PFSK-1 (cell line): ENCODE results near the gene ELAVL2.

Experiments
- FOXP2 ChIP-seq: optimal IDR thresholded peaks from 2 replicates; pipeline ENCODE3; 2011; ENCODE audit warnings: borderline replicate concordance, control low read depth, inconsistent platforms; ENCODE audit not compliant: insufficient read depth; ENCODE audit errors: extremely low read length, extremely low read depth
- POLR2AphosphoS5 ChIP-seq: IDR thresholded peaks from 2 replicates; pipeline ENCODE4 v1.6.1; 2012; ENCODE audit warnings: low read depth, mild to moderate bottlenecking, control low read depth, low read length, moderate library complexity
- SIN3A ChIP-seq: IDR thresholded peaks from 2 replicates; pipeline ENCODE4 v1.6.1; 2012; ENCODE audit warnings: mild to moderate bottlenecking, low read length, moderate library complexity, borderline replicate concordance; ENCODE audit not compliant: insufficient read depth
- TAF1 ChIP-seq: IDR thresholded peaks from 2 replicates; pipeline ENCODE4 v1.6.1; 2012; ENCODE audit warnings: low read length, control low read depth, borderline replicate concordance; ENCODE audit not compliant: insufficient read depth
- TF ChIP-seq, protein P1 (sequence below), 2 experiments: IDR thresholded peaks; 2 replicates each; pipeline versions ENCODE4 v1.6.1 to v1.8.0; 2011 to 2012; ENCODE audit warnings: low read depth in 2 of 2, low read length in 2 of 2, control low read depth in 1 of 2, inconsistent platforms in 1 of 2, mild to moderate bottlenecking in 1 of 2, moderate library complexity in 1 of 2; ENCODE audit not compliant: insufficient read depth in 1 of 2

Gene ELAVL2

GRCh38 chr9:23731353-23731752, 94.7 kb downstream of the ELAVL2 start:
- no peak for TF ChIP-seq FOXP2
- no peak for TF ChIP-seq TAF1
- no peak for TF ChIP-seq POLR2AphosphoS5
- no peak for TF ChIP-seq SIN3A
- TF ChIP-seq, protein P1, sequence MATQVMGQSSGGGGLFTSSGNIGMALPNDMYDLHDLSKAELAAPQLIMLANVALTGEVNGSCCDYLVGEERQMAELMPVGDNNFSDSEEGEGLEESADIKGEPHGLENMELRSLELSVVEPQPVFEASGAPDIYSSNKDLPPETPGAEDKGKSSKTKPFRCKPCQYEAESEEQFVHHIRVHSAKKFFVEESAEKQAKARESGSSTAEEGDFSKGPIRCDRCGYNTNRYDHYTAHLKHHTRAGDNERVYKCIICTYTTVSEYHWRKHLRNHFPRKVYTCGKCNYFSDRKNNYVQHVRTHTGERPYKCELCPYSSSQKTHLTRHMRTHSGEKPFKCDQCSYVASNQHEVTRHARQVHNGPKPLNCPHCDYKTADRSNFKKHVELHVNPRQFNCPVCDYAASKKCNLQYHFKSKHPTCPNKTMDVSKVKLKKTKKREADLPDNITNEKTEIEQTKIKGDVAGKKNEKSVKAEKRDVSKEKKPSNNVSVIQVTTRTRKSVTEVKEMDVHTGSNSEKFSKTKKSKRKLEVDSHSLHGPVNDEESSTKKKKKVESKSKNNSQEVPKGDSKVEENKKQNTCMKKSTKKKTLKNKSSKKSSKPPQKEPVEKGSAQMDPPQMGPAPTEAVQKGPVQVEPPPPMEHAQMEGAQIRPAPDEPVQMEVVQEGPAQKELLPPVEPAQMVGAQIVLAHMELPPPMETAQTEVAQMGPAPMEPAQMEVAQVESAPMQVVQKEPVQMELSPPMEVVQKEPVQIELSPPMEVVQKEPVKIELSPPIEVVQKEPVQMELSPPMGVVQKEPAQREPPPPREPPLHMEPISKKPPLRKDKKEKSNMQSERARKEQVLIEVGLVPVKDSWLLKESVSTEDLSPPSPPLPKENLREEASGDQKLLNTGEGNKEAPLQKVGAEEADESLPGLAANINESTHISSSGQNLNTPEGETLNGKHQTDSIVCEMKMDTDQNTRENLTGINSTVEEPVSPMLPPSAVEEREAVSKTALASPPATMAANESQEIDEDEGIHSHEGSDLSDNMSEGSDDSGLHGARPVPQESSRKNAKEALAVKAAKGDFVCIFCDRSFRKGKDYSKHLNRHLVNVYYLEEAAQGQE (IDR thresholded peaks at IDR 0.05; ENCODE audit: insufficient read depth in 1 of 2, low read depth in 2 of 2, low read length in 2 of 2): no peak

- TF ChIP-seq POLR2AphosphoS5 (no peak), FOXP2 (no peak), TAF1 (no peak), SIN3A (no peak)
- TF ChIP-seq, protein P1 (IDR thresholded peaks at IDR 0.05; ENCODE audit: insufficient read depth in 1 of 2, low read depth in 2 of 2, low read length in 2 of 2): no peak
These were observed 95.7 kb downstream of the ELAVL2 start for GRCh38 chr9:23730364-23730763.

- TF ChIP-seq, protein P1 (IDR thresholded peaks at IDR 0.05; ENCODE audit: insufficient read depth in 1 of 2, low read depth in 2 of 2, low read length in 2 of 2): no peak
- no peak for TF ChIP-seq TAF1
- TF ChIP-seq FOXP2: no peak
- no peak for TF ChIP-seq POLR2AphosphoS5
- no peak for TF ChIP-seq SIN3A
These were observed 97.3 kb downstream of the ELAVL2 start for GRCh38 chr9:23728736-23729135.

- TF ChIP-seq FOXP2 (no peak), SIN3A (no peak), TAF1 (no peak), POLR2AphosphoS5 (no peak)
- TF ChIP-seq, protein P1 (IDR thresholded peaks at IDR 0.05; ENCODE audit: insufficient read depth in 1 of 2, low read depth in 2 of 2, low read length in 2 of 2): no peak
These were observed 100.6 kb downstream of the ELAVL2 start for GRCh38 chr9:23725279-23725946.

DNA sequence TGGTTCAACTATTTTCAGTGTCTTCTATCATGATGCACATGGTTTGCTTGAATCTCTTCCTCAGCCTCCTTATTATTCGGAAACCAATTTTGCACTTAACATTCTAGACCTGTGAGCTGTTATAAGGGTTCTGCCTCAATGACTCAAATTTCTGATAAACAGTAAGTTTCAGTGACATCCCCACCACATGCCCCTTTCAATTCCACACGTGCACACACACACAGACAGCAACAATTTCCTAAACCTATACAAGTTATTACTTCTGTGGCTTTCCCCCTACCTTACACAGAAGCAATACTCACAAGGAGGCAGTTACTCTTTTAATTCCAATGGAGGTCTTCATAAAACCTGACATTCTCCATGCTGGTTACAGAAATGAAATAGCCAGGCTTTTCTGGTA, 102.4 kb downstream of the ELAVL2 start:
- TF ChIP-seq SIN3A (no peak), POLR2AphosphoS5 (no peak), FOXP2 (no peak), TAF1 (no peak)
- TF ChIP-seq, protein P1 (IDR thresholded peaks at IDR 0.05; ENCODE audit: insufficient read depth in 1 of 2, low read depth in 2 of 2, low read length in 2 of 2): no peak
